ENCODE data around the gene PRSS21. TPM values are rescaled to one million over a fixed set of nuclear protein-coding genes. Genes with fewer than 3 reads are reported as not detected.

PRSS21 gene
- total RNA-seq, 2 experiments from 2014 or later = 68.7 to 69.6 TPM

- H4K20me1 ChIP-seq (ENCODE audit: insufficient read depth, low read length) = no peaks in the 10 kb centered on the region
- no peaks in the 10 kb centered on the region for H3K9me3 ChIP-seq (ENCODE audit: low read length)
- BruUV-seq (replicated peaks) = no TSS peak
- no peak overlapping the region for H3K27ac ChIP-seq (ENCODE audit: low read depth, low read length, poor library complexity, severe bottlenecking)
- no peaks in the 10 kb centered on the region for H3K9me2 ChIP-seq (ENCODE audit: insufficient read depth, low read length)
- H3K36me3 ChIP-seq (ENCODE audit: insufficient read depth, low read length) = no peaks in the 10 kb centered on the region
- ChIA-PET CTCF (ENCODE audit: unreplicated experiment) (no interaction called here), POLR2A (no interaction called here)
- no peaks in the 10 kb centered on the region for H3K4me1 ChIP-seq (ENCODE audit: insufficient read depth, low read length, poor library complexity, severe bottlenecking)
- DNase-seq (ENCODE audit: low spot score) = peak; percentile 14
- H3K4me2 ChIP-seq (ENCODE audit: low read length) = no peak overlapping the region
- no peaks in the 10 kb centered on the region for H3K79me2 ChIP-seq (ENCODE audit: insufficient read depth, low read depth, low read length)
- no peak overlapping the region for H3K4me3 ChIP-seq (ENCODE audit: low read depth, low read length, poor library complexity, severe bottlenecking)
- intact Hi-C loops (cut with micrococcal nuclease; ENCODE audit: unreplicated experiment) = loop anchor here (10.0 kb wide), 1 partner anchor 60 kb away; the partner anchor contains the start of gene PRSS41
- TF ChIP-seq CTCF (conservative IDR thresholded peaks at IDR 0.05; ENCODE audit: low read length) (peak; percentile 87), EZH2phosphoT487 (IDR thresholded peaks at IDR 0.05; ENCODE audit: borderline replicate concordance, low read depth, low read length) (no peak)
- no peak overlapping the region for H2AFZ ChIP-seq (ENCODE audit: low read length)
These were observed 37.8 kb downstream of the PRSS21 start for GRCh38 chr16:2854700-2855309.

DNA sequence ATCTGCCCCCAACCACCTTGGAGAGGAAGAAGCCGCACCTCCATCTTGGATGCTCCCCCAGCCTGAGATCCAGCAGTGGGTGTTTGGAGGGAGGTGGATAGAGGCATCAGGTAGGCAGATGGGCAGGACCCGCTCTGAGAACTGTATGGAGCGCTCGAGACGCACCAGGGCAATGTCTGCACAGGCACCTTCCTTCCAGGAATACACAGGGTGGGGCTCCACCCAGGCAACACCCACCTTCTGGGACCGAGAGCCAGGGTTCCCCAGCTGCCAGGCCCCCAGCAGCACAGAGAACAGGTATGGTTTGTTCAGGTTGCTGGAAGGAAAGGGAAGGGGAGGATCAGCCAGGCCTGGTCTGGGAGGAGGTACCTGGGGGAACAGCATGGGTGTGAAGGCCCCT, 38.5 kb downstream of the PRSS21 start:
- no peaks in the 10 kb centered on the region for H3K36me3 ChIP-seq (ENCODE audit: insufficient read depth, low read length)
- no peak overlapping the region for H3K4me2 ChIP-seq (ENCODE audit: low read length)
- no peak overlapping the region for H3K4me3 ChIP-seq (ENCODE audit: low read depth, low read length, poor library complexity, severe bottlenecking)
- TF ChIP-seq CTCF (conservative IDR thresholded peaks at IDR 0.05; ENCODE audit: low read length) = no peak
- no peak for TF ChIP-seq EZH2phosphoT487 (IDR thresholded peaks at IDR 0.05; ENCODE audit: borderline replicate concordance, low read depth, low read length)
- no peaks in the 10 kb centered on the region for H3K4me1 ChIP-seq (ENCODE audit: insufficient read depth, low read length, poor library complexity, severe bottlenecking)
- no peaks in the 10 kb centered on the region for H3K9me3 ChIP-seq (ENCODE audit: low read length)
- BruUV-seq (replicated peaks) = no TSS peak
- H3K27ac ChIP-seq (ENCODE audit: low read depth, low read length, poor library complexity, severe bottlenecking) = no peak overlapping the region
- no peaks in the 10 kb centered on the region for H3K79me2 ChIP-seq (ENCODE audit: insufficient read depth, low read depth, low read length)
- no peaks in the 10 kb centered on the region for H4K20me1 ChIP-seq (ENCODE audit: insufficient read depth, low read length)
- H2AFZ ChIP-seq (ENCODE audit: low read length) = no peak overlapping the region
- H3K9me2 ChIP-seq (ENCODE audit: insufficient read depth, low read length) = no peaks in the 10 kb centered on the region
- CTCF ChIA-PET (ENCODE audit: unreplicated experiment) = no interaction called here
- intact Hi-C loops (cut with micrococcal nuclease; ENCODE audit: unreplicated experiment) = loop anchor here (10.0 kb wide), 1 partner anchor 61 kb away; the partner anchor contains the start of gene PRSS41
- no peak for DNase-seq (ENCODE audit: low spot score)
- POLR2A ChIA-PET = no interaction called here

- Histone ChIP-seq H3K4me2 (ENCODE audit: low read length) (no peak overlapping the region), H3K36me3 (ENCODE audit: insufficient read depth, low read length) (no peaks in the 10 kb centered on the region), H3K4me1 (ENCODE audit: insufficient read depth, low read length, poor library complexity, severe bottlenecking) (no peaks in the 10 kb centered on the region), H4K20me1 (ENCODE audit: insufficient read depth, low read length) (no peaks in the 10 kb centered on the region), H3K4me3 (ENCODE audit: low read depth, low read length, poor library complexity, severe bottlenecking) (no peak overlapping the region), H3K9me3 (ENCODE audit: low read length) (no peaks in the 10 kb centered on the region), H3K27ac (ENCODE audit: low read depth, low read length, poor library complexity, severe bottlenecking) (no peak overlapping the region), H3K9me2 (ENCODE audit: insufficient read depth, low read length) (no peaks in the 10 kb centered on the region), H3K79me2 (ENCODE audit: insufficient read depth, low read depth, low read length) (no peaks in the 10 kb centered on the region), H2AFZ (ENCODE audit: low read length) (no peak overlapping the region)
- intact Hi-C loops (cut with micrococcal nuclease; ENCODE audit: unreplicated experiment) = loop anchor here (10.0 kb wide), 1 partner anchor 61 kb away; the partner anchor contains the start of gene PRSS41
- POLR2A ChIA-PET = no interaction called here
- TF ChIP-seq CTCF (conservative IDR thresholded peaks at IDR 0.05; ENCODE audit: low read length) (no peak), EZH2phosphoT487 (IDR thresholded peaks at IDR 0.05; ENCODE audit: borderline replicate concordance, low read depth, low read length) (no peak)
- CTCF ChIA-PET (ENCODE audit: unreplicated experiment) = no interaction called here
- BruUV-seq (replicated peaks) = no TSS peak
- peak; percentile 19 for DNase-seq (ENCODE audit: low spot score)
These were observed 39.1 kb downstream of the PRSS21 start for GRCh38 chr16:2856061-2856670.
